ENCODE results near the gene TNRC18.
"Not testable (repeated sequence)": the region's sequence is repeated elsewhere in the genome, so short reads cannot be mapped to it uniquely, and the experiment has no call there.

TNRC18 gene

DNA sequence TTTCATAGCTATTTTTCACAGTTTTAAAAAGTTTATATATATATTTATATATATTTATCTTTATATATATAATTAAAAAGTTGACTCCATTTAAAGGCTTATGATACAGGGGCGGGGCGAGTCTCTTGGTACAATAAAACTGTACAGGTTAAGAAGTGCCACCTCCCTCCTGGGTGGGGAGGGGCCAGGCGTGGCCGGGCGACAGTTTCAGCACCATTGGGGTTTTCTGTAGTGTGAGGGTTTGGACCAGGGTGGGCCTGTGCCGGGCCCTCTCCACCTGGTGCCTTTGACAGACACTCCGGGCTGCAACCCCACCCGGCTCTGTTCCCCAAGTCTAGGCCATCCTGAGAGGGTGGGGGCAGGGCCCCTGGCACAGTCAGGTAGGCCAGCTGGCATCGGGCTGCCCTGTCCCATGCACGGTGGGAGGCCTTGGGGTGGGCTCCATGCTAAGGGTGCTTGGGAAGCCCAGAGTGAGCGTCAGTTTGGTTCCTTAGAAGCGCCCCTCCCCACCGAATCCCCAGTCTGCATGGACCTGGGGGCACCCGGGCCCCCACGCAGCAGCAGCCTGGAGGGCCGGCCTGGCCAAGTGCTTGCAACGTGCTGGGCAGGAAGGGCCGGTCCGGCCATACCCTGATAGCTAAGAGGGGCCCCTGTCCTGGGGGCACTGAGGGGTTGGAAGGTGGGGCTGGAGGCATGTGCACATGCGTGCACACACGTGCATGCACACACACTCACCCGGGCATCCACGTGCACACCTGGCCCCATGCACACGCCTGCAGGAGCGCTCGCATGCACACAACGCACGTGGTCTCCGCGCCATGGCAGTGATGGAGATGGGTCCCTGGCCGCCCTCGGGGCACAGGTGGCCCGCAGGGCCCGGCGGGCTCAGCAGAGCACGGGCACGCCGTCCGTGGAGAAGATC is 116.2 kb downstream of the TNRC18 start:
- not testable (repeated sequence) for H3K4me3 ChIP-seq (ENCODE audit: low read depth, low read length); DNase-seq (ENCODE audit: low read depth)

DNA sequence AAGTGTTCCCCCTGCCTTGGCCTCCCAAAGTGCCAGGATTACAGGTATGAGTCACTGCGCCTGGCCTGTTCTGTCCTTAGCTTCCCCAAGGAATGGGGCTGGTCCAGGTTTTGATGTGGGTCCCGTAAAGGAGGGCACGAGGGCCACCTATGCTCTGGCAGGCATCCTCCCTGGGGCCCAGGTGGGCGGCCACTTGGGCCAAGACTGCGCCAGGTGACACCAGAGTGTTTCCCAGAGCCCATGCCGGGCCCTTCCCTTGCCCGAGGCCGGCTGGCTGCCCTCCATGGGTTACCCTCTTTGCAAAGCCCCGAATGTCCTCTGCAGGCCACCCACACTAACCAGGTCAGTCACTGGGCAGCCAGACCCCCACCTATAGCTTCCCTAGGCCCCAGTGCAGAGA is 118.6 kb downstream of the TNRC18 start:
- DNase-seq (ENCODE audit: low read depth); H3K4me3 ChIP-seq (ENCODE audit: low read depth, low read length): not testable (repeated sequence)

DNA sequence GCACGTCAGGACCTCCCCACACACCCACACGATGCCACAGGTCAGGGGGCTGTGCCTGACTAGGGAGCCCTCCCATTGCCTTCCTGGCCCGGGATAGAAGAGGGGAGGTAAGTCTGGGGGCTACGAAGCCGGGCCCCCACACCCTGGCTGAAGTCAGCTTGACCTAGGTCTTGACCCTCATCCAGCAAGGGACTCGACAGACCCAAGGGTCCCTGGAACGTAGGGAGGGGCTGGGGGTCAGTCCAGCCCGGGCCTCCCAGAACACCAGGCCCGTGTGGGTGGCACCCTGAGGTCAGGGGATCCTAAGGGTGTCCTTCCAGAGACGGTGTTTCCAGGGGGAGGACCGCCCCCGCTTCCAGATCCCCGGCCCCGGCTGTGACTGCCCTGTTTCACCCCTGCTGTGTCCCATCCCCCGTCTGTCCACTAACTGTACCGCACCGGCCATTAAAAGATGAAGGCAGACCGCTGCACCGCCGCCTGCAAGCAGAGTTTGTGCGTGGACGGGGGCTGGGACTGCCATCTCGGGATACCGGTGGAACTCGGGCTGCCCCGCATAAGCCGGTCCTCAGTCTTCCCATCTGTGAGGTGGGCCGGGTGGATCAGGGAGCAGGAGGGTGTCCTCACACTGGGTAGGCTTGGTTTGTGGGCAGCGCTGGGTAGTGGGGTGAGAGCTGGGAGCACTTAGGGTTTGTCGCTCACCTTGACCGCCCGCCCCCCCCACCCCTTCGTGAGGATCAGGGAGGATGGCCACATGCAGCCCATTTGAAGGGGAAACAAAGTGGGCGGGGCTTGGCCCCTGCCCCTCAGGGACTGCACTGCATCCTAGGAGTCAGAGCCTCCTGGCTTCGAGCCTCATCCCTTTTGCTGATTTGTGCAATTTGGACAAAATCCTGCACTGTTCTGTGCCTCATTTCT is 119.8 kb downstream of the TNRC18 start:
- no peak for DNase-seq (ENCODE audit: low read depth)
- no peak overlapping the region for H3K4me3 ChIP-seq (ENCODE audit: low read depth, low read length)

DNA sequence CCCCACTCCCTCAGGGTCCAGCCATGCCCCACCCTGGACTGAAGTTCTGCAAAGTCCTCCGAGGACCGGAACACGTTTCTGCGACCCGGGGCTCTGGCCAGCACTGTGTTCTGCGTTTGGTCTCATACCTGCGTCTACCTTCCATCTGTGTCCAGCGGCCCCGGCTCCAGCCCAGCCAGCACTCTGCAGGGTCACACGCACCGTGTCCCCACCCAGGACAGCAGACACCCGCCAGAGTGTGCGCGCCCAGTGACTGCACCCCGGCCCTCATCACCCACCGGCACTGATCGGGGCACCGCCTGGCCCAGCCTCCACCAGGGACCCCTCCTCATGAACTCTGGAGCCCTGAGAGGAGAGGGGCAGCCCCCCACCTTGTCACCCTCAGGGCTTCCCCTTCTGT is 120.6 kb downstream of the TNRC18 start:
- H3K4me3 ChIP-seq (ENCODE audit: low read depth, low read length) = no peak overlapping the region
- DNase-seq (ENCODE audit: low read depth) = no peak

DNA sequence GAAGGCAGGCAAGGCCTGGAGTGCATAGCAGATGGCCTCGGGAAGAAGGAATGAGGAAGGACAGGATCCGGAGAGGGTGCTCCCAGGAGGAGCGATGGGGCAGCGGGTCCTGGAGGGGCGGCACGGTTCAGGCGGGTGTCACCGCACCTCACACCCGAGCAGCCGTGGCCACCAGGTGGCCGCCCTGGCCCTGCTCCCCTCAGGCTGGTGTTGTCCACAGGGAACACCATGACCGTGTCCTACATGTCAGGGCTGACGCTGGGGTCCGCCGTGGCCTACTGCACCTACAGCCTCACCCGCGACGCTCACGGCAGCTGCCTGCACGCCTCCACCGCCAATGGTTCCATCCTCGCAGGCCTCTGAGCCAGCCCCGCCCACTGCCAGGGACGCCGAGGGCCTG is 121.1 kb downstream of the TNRC18 start:
- no peak overlapping the region for H3K4me3 ChIP-seq (ENCODE audit: low read depth, low read length)
- DNase-seq (ENCODE audit: low read depth) = no peak

DNA sequence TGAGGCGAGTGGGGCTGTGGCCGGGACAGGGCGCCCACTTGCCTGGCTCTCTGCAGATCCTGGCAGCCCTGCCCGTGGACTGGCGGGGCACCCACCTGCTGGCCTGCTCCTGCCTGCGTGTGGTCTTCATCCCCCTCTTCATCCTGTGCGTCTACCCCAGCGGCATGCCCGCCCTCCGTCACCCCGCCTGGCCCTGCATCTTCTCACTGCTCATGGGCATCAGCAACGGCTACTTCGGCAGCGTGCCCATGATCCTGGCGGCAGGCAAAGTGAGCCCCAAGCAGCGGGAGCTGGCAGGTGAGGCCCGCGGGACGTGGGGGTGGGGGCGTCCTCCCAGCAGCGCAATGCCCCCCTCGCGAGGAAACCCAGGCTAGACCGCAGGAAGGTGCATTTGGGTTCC is 123.3 kb downstream of the TNRC18 start:
- DNase-seq (ENCODE audit: low read depth) = no peak
- no peak overlapping the region for H3K4me3 ChIP-seq (ENCODE audit: low read depth, low read length)

DNA sequence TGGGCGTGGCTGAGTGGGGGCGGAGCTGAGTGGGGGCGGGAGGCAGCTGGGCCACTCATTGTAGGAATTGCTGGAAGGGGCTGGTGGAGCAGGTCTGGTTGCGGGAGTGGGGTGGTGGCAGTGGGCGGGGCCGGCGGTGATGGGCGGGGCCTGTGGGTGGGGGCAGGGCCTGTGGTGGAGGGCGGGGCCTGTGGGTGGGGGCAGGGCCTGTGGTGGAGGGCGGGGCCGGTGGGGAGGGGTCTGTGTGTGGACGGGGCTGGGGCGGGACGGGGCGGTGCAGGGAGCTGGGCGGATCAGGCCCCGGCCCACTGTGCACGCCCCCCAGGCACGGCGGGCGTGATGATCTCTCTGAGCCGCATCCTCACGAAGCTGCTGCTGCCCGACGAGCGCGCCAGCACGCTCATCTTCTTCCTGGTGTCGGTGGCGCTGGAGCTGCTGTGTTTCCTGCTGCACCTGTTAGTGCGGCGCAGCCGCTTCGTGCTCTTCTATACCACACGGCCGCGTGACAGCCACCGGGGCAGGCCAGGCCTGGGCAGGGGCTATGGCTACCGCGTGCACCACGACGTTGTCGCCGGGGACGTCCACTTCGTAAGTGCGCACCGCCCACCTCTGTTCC is 126.9 kb downstream of the TNRC18 start:
- no peak overlapping the region for H3K4me3 ChIP-seq (ENCODE audit: low read depth, low read length)
- DNase-seq (ENCODE audit: low read depth) = no peak

DNA sequence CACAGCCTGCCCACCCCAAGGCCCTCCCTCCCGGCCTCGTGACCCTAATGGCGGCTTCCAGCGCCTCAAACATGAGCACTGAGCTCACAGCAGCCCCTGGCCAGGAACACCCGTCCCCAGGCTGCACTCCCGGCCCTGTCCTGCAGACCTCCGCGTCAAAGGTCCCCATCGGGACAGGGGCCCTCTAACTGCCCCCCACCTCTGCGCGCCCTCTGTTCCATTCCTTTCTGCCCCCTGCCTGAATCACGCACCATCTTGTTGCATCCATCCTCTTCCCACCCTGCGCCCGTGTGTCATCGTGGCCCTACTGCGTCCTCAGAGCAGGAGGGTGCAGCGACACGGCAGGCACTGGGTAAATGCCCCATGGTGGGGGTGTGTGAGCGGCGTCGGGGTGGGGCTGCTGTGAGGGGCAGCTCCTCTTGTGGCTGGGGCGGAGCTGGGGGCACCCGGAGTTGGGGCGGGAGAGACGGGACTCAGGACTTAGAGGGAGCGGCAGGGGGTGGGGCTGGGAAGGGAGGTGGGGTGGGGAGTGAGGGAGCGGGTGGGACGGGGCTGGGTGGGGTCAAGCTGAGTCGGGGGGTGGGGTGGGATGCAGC is 127.5 kb downstream of the TNRC18 start:
- no peak overlapping the region for H3K4me3 ChIP-seq (ENCODE audit: low read depth, low read length)
- DNase-seq (ENCODE audit: low read depth) = no peak

DNA sequence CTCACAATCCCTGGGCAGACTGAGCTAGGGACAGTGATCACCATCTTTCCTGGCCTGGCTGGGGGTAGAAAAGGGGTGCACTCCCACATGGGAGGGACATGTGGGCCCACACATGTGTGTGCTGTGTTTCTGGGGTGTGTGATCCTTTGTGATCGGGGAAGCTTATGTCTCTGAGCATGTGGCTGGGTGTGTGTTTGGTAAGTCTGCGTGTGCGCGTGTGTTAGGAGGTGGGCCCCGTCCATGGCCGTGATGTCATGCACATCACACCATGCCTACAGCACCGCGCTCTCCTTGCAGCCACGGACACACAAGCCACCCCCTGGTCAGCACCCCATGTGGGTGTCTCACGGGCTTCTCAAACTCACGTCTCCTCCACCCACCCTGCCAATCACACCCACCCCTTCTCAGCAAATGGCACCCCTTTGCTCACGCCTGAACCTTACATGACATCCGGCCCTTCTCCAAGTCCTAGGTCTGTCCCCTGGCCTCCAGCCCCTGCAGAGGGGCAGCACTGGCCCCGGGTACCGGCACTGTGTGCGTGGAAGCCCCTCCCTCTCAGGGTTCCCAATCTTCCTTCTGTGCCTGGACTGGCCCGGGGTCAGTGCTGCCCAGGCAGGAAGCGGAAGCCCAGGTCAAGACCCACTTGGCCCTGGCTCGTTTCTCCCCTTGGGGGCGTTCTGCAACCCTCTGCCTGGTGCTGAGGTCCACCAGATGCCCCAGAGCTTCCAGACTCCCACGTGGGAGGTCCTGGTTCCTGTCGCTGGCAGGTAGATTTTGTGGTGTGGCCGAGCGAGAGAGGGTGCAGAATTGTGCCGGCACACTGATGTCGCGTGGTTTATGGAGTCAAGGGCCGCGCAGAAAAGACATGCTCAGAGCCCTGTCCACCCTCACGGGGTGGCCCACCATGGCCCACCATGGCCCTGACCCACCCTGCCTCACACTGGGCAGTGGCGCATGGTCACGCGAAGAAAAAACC is 128.3 kb downstream of the TNRC18 start:
- H3K4me3 ChIP-seq (ENCODE audit: low read depth, low read length) = no peak overlapping the region

DNA sequence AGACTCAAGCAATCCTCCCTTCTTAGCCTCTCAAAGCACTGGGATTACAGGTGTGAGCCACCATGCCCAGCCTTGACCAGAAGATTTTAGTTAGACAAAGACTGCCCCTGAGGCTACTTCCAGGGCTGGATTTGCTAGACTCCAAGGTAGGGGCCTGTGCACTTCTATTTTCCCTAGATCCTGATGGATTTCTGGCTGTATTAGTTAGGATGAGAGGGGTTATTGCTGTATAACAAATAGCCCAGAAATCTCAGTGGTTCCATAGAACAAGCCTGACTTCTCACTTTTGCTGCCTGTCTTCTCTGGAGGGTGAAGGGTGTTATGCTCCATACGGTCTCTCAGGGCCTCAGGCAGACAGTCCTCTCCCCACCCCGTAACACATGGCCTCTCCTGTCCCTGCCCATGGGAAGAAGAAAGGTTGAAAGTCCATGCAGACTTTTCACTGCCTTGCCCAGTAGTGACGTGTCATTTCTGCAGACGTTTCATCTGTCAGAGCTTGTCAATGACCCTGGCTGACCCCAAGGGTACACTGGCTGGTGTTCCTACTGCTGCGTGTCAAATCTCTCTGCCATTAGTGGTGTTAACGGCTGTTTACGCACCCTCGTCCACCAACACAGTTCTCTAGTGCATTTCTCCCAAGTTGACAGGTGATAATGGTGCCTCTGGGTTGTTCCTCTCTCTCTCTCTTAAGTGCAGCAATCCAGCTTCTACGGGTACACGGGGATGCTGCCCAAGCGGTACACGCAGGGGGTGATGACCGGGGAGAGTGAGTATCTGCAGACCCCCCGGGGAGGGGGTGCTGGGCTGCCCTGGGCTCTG is 129.3 kb downstream of the TNRC18 start:
- no peak for DNase-seq (ENCODE audit: low read depth)
- H3K4me3 ChIP-seq (ENCODE audit: low read depth, low read length) = no peak overlapping the region

More for the DNA sequence above, 128.3 kb downstream of the TNRC18 start:
- DNase-seq (ENCODE audit: low read depth) = no peak

DNA sequence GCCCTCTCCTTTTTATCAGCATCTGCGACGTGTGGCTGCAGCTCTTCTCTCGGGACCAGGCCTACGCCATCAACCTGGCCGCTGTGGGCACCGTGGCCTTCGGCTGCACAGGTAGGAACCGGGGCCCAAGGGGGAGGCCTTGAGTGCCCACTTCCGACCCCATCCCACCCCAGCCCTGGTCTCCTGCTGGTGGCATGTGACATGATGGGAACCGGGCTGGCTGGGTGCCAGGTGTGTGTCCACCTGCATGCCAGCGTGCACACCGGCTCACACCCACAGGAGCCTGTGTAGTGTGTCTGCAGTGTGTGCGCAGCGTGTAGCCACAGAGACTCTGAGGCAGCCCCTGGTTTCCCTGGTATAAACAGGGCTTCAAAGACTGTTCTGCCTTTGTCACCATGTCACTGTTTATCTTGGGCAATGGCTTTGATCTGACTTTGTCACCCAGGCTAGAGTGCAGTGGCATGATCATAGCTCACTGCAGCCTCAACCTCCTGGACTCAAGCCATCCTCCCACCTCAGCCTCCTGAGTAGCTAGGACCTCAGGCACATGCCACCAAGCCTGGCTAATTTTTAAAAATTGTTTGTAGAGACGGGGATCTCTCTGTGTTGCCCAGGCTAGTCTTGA is 131.8 kb downstream of the TNRC18 start:
- not testable (repeated sequence) for DNase-seq (ENCODE audit: low read depth); H3K4me3 ChIP-seq (ENCODE audit: low read depth, low read length)

DNA sequence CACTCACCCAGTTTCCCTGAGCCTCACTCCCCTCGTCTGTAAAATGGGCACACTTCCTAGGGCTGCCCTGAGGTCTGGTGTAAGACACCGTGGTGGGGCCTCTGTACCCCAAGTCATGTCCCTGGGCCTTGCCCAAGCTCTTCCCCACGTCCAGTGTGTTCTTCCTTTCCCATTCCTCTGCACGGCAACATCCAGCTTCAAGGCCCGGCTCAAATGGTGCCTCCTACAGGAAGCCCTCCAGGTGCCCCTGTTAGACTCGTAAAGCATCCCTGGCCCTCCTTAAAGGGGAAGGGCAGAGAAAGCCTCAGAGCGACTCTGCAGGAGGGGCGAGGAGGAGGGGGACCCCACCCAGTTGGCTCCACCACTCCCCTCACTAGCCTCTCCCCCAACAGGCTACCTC is 132.3 kb downstream of the TNRC18 start:
- no peak for DNase-seq (ENCODE audit: low read depth)
- H3K4me3 ChIP-seq (ENCODE audit: low read depth, low read length) = no peak overlapping the region

DNA sequence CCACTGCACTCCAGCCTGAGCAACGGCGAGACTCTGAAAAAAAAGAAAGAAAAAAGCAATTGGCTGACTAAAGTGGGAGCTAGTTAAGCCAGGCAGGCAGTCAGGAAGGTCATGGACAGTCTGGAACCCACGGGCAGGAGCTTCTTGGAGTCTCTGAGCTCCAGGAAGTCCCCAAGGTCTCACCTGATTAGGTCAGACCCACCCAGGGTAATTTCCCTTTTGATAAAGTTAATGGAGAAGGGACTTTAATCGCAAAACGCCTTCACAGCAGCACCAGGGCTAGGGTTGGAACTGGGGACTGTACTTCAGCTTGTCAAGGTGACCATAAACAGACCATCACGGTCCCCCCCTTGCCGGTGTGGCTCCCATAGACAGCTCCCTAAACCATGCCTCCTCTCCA is 134.3 kb downstream of the TNRC18 start:
- no peak for DNase-seq (ENCODE audit: low read depth)
- no peak overlapping the region for H3K4me3 ChIP-seq (ENCODE audit: low read depth, low read length)

DNA sequence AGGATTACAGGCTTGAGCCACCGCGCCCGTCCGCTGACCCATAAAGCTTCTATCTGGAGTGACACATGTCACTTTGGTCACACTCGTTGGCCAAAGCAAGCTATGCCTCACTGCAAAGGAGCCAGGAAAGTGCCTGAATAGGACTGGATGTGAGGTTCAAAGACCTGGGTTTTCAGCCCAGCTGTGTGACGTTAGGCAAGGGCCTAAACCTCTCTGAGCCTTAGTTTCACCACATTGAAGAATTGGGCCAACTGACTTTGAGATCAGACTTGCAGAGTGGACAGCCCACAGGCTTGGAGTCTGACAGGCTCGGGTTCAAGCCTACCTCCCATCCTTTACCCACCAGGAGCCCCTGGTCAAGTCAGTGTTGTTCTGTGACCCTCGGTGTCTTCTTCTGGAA is 135.1 kb downstream of the TNRC18 start:
- not testable (repeated sequence) for DNase-seq (ENCODE audit: low read depth); H3K4me3 ChIP-seq (ENCODE audit: low read depth, low read length)

DNA sequence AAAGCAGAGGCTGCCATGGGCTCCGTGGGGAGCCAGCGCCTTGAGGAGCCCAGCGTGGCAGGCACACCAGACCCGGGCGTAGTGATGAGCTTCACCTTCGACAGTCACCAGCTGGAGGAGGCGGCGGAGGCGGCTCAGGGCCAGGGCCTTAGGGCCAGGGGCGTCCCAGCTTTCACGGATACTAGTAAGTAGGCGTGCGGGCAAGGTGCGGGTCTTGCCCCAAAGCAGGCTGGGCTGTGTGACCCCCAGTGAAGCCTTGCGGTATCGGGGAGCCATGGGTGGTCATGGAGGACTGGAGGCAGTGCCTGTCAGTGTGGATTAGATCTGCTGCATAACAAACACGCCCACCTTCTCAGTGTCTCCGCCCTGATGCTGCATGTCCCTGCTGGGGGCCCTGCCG is 135.8 kb downstream of the TNRC18 start:
- H3K4me3 ChIP-seq (ENCODE audit: low read depth, low read length) = no peak overlapping the region
- DNase-seq (ENCODE audit: low read depth) = no peak

DNA sequence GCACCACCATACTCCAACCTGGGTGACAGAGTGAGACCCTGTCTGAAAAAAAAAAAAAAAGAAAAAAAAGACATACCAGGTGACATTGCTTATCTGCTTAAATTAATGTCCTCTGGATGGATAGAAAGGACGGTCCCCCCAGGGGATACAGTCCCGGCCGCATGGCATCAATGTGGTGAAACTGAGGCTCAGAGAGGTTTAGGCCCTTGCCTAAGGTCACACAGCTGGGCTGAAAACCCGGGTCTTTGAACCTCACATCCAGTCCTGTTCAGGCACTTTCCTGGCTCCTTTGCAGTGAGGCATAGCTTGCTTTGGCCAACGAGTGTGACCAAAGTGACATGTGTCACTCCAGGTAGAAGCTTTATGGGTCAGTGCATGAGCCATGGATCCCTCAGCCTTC is 136.3 kb downstream of the TNRC18 start:
- not testable (repeated sequence) for H3K4me3 ChIP-seq (ENCODE audit: low read depth, low read length); DNase-seq (ENCODE audit: low read depth)

DNA sequence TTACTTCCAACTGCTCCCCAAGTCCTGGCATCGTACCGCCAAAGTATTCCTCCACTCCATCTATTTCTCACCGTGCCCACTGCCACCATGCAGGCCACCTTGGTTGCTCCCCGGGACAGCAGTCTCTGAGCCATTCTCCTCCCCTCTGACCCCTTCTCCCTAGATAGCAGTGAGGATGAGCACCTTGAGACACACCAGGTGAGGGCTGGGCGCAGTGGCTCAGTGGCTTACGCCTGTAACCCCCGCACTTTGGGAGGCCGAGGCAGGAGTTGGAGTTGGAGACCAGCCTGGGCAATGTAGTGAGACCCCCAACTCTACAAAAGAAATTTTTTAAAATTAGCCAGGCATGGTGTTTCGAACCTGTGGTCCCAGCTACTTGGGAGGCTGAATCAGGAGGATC is 136.7 kb downstream of the TNRC18 start:
- no peak for DNase-seq (ENCODE audit: low read depth)
- H3K4me3 ChIP-seq (ENCODE audit: low read depth, low read length) = no peak overlapping the region

All from skeletal muscle cell (primary cell).